Thyroid gland (tissue), 4 donors: ENCODE results near the gene TNFAIP1. TPM values are rescaled to one million over a fixed set of nuclear protein-coding genes. Genes with fewer than 3 reads are reported as not detected.
A peak's percentile ranks its signal among the peaks of the same experiment; 100 is the strongest.

ENCODE experiments used
- DNase-seq, 2 donors: peaks; one replicate each; pipeline ENCODE4 v3.0.0-alpha.2; 2019
- H3K27ac ChIP-seq, 3 donors: fragments of 200-600 bp; sonication (generic); 1 replicate in 2 of 3; 2 replicates in 1 of 3; pipeline ENCODE4 v1.5.1; 2016 to 2019; ENCODE audit warnings: mild to moderate bottlenecking in 1 of 3, moderate library complexity in 1 of 3
- H3K27me3 ChIP-seq: fragments of 200-600 bp; sonication (generic); one replicate; pipeline ENCODE4 v1.5.1; 2019
- H3K36me3 ChIP-seq, 2 donors: fragments of 200-600 bp; sonication (generic); one replicate each; pipeline ENCODE4 v1.5.1; 2016 to 2019
- H3K4me1 ChIP-seq, 2 donors: fragments of 200-600 bp; sonication (generic); one replicate each; pipeline ENCODE4 v1.5.1; 2017 to 2019
- H3K4me3 ChIP-seq, 3 donors: fragments of 200-600 bp; sonication (generic); replicated peaks in 1 of 3; 1 replicate in 2 of 3; 2 replicates in 1 of 3; pipeline ENCODE4 v1.5.1; 2016; ENCODE audit warnings: mild to moderate bottlenecking in 1 of 3
- H3K9me3 ChIP-seq: fragments of 200-600 bp; sonication (generic); one replicate; pipeline ENCODE4 v1.5.1; 2017
- POLR2A ChIP-seq, 2 donors: fragments of 450-650 bp; IDR thresholded peaks; one replicate each; pipeline ENCODE4 v1.6.1; 2017; ENCODE audit warnings: antibody characterized with exemption in 2 of 2, mild to moderate bottlenecking in 2 of 2, moderate library complexity in 1 of 2
- WGBS, 2 donors: methylation state at CpG; one replicate each; pipeline ENCODE4 v1.1.5; 2017; 5-methylcytosine and 5-hydroxymethylcytosine counted together
- intact Hi-C: fragments of 100-400 bp; cut with DNase I; formaldehyde crosslinking; loops from one replicate; pipeline ENCODE4 v1.15.1; 2023
- total RNA-seq, 4 donors: library from RNA; depleted of rRNA; stranded (reverse); fragments of >200 nt; gene quantifications; one replicate each; pipeline ENCODE4 v1.2.3, GENCODE V29; 2016
- TF ChIP-seq, protein P1 (sequence below), 6 experiments: fragments of 200-600 bp in 3 of 6; fragments of 450-650 bp in 3 of 6; sonication (generic) in 3 of 6; IDR thresholded peaks; one replicate each; pipeline ENCODE4 v1.5.1; 2016 to 2019; ENCODE audit warnings: antibody characterized with exemption in 6 of 6, mild to moderate bottlenecking in 2 of 6, inconsistent platforms in 1 of 6, moderate library complexity in 1 of 6

TNFAIP1 gene
- total RNA-seq, 4 donors from 2014 or later: 28.4 to 36.9 (median 35.8) TPM

DNA sequence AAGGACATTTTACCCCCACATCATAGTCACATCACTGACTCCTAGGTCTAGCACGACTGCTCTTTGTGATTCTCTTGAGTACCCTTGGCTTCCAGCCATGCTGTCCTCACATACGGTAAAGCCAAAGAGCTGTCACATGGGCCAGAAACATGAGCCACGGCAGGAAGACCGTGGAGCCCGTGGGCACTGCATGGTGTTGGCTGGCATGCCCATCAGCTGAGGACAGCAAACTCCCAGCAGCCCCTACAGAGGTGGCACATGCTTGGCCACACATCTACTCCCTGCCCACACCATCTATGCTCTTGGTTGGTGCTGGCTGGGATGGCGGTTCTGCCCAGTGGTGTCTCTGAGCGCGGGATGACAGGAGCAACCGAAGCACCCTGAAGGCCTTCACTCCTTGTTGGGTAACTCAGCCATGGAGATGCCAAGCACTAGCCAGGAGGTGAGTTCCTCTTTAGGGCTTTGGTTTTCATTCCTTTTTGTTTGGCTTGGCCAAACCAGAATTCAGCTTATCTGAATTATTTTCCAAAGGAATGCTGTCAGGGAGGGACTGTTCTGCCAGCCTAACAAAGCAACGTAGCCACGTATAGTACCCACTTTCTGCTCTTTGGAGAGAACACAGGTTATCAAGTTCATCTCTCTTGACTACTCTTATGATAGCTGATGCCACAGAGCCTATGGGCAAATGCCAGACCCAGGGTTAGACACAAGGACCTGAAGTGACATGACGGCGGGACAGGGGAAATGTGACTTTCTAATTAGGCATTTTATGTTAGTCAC lies 10.0 kb downstream of the TNFAIP1 start:
- no peaks in the 10 kb centered on the region for H3K27me3 ChIP-seq
- H3K4me3 ChIP-seq: no peak overlapping the region
- intact Hi-C loops: no loop called here
- TF ChIP-seq, protein P1, sequence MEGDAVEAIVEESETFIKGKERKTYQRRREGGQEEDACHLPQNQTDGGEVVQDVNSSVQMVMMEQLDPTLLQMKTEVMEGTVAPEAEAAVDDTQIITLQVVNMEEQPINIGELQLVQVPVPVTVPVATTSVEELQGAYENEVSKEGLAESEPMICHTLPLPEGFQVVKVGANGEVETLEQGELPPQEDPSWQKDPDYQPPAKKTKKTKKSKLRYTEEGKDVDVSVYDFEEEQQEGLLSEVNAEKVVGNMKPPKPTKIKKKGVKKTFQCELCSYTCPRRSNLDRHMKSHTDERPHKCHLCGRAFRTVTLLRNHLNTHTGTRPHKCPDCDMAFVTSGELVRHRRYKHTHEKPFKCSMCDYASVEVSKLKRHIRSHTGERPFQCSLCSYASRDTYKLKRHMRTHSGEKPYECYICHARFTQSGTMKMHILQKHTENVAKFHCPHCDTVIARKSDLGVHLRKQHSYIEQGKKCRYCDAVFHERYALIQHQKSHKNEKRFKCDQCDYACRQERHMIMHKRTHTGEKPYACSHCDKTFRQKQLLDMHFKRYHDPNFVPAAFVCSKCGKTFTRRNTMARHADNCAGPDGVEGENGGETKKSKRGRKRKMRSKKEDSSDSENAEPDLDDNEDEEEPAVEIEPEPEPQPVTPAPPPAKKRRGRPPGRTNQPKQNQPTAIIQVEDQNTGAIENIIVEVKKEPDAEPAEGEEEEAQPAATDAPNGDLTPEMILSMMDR (IDR thresholded peaks at IDR 0.05): no peak
- TF ChIP-seq POLR2A (IDR thresholded peaks at IDR 0.05): no peak
- H3K27ac ChIP-seq: no peak overlapping the region
- H3K4me1 ChIP-seq: peaks cover 0 to 22% of the 10 kb centered on the region in 2 donors
- H3K9me3 ChIP-seq: no peaks in the 10 kb centered on the region
- peak; percentile 63 to 68 for DNase-seq
- peaks cover 68 to 75% of the 10 kb centered on the region in 2 donors for H3K36me3 ChIP-seq
- 57 to 64% methylated on average over 10 to 13 of the region's 13 CpGs for WGBS, 2 donors

DNA sequence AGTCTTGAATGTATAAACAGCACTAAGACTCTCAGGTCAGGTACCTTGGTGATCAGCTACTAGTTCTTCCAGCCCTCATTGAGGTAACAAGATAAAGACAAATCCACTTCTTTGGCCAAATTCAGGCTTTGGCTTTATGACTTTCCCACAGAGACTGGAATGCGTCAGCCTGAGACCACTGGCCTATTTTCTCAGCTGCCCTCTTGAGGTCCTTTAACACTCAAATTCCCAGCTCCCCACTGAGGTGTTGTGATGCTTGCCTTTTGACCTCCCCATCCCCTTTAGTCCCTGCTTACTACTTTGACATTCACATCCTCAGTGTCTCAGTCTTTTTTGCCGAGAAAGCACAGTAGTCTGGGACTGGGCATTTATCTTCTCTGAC lies 10.6 kb downstream of the TNFAIP1 start:
- Histone ChIP-seq H3K36me3 (peaks cover 70 to 76% of the 10 kb centered on the region in 2 donors), H3K4me1 (peaks cover 0 to 22% of the 10 kb centered on the region in 2 donors), H3K4me3 (no peak overlapping the region), H3K9me3 (no peaks in the 10 kb centered on the region), H3K27me3 (no peaks in the 10 kb centered on the region), H3K27ac (peak overlapping the region in 1 of 3 donors; percentile 18)
- no peak for DNase-seq
- TF ChIP-seq, protein P1 (IDR thresholded peaks at IDR 0.05): no peak
- TF ChIP-seq POLR2A (IDR thresholded peaks at IDR 0.05): no peak
- 92 to 98% methylated on average over 2 of the region's 2 CpGs for WGBS, 2 donors
- intact Hi-C loops: no loop called here

DNA sequence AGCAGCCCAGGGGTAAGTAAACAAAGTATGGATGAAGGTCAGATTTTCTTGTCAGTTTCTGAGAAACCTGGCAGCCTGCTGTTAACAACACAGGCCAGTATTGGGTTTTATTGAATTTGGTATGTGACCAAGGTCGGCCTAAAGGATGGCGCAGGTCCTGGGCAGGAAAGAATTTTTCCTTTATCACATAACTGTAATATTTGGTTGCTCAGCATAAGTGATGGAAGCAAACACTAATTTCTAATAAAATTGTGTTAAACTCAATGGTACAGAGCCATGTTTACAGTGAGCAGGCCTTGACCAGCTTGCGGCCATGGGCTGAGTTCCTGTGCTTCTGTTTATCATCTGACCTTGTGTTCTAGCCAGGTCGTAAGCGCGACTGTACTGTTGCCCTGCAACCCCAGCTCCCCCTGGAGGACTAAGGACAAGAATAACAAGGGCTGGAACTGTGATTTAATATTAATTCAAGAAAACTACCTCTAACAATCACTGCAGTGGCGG lies 11.2 kb downstream of the TNFAIP1 start:
- Histone ChIP-seq H3K9me3 (no peaks in the 10 kb centered on the region), H3K27ac (peak overlapping the region in 1 of 3 donors; percentile 18), H3K27me3 (no peaks in the 10 kb centered on the region), H3K36me3 (peaks cover 70 to 76% of the 10 kb centered on the region in 2 donors), H3K4me1 (peaks cover 0 to 22% of the 10 kb centered on the region in 2 donors), H3K4me3 (no peak overlapping the region)
- WGBS, 2 donors: 75 to 76% methylated on average over 7 of the region's 7 CpGs
- intact Hi-C loops: no loop called here
- no peak for DNase-seq
- TF ChIP-seq, protein P1 (IDR thresholded peaks at IDR 0.05): peak in 1 of 6 experiments; percentile 13
- no peak for TF ChIP-seq POLR2A (IDR thresholded peaks at IDR 0.05)

DNA sequence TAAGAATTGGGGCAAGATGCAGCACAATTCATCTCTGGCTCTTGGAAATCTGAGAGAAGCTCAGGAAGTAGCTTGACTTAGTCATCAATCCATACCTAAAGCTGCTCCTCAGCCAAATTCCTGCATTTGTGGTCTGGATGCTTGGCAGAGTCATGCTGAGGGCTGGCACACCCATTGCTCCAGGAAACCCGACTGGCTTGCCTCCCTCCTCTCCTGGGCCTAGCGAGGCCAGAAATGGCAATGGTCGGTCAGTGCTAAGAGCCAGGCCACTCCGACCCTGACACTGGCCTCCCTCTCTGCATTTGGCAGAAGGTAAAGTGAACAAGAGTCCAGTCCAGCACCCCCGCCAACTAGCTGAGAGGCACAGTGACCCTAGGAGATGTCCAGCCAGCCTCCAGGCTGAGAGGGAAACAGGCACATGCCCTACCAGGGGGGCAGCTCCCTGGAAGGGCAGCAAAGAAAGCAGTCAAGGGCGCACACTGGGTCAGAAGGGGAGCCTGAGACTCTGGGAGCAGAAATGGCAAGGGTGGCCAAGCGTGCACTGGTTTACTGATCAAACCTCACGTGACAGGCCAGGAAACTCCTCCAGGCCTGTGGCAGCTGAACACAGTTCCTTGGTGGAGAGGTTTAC lies 11.8 kb downstream of the TNFAIP1 start:
- intact Hi-C loops: no loop called here
- no peaks in the 10 kb centered on the region for H3K27me3 ChIP-seq
- H3K4me3 ChIP-seq: no peak overlapping the region
- H3K9me3 ChIP-seq: no peaks in the 10 kb centered on the region
- 85 to 86% methylated on average over 5 to 8 of the region's 8 CpGs for WGBS, 2 donors
- TF ChIP-seq POLR2A (IDR thresholded peaks at IDR 0.05): no peak
- TF ChIP-seq, protein P1 (IDR thresholded peaks at IDR 0.05): no peak
- peaks cover 70 to 74% of the 10 kb centered on the region in 2 donors for H3K36me3 ChIP-seq
- H3K27ac ChIP-seq: no peak overlapping the region
- no peak for DNase-seq
- peaks cover 0 to 22% of the 10 kb centered on the region in 2 donors for H3K4me1 ChIP-seq

DNA sequence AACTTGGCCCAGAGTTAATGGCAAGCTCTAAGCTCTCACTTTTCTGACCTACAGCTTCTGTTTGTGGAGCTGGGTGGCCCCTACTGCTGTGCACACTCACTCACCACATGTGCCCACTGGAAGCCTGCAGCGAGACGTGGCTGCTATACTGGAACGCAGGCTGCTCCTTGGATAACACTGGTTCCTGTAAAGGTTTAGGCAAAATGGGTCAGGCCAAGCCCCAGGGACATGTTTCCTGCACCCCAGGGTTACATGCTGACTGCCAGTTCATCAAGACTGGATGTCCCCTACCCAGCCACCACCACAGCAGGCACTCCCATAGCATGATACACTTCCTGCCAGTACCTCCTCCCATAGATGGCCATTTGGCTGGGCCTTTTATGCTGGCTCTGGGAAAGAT lies 13.4 kb downstream of the TNFAIP1 start:
- H3K27me3 ChIP-seq: no peaks in the 10 kb centered on the region
- no peaks in the 10 kb centered on the region for H3K9me3 ChIP-seq
- H3K4me1 ChIP-seq: peaks cover 0 to 16% of the 10 kb centered on the region in 2 donors
- no peak overlapping the region for H3K4me3 ChIP-seq
- H3K27ac ChIP-seq: no peak overlapping the region
- 50 to 90% methylated on average over 2 to 3 of the region's 3 CpGs for WGBS, 2 donors
- intact Hi-C loops: no loop called here
- peaks cover 75 to 77% of the 10 kb centered on the region in 2 donors for H3K36me3 ChIP-seq
- no peak for DNase-seq
- TF ChIP-seq POLR2A (IDR thresholded peaks at IDR 0.05): no peak
- TF ChIP-seq, protein P1 (IDR thresholded peaks at IDR 0.05): no peak
